ENCODE data around the gene ANXA8.
"Not testable (repeated sequence)": the region's sequence is repeated elsewhere in the genome, so short reads cannot be mapped to it uniquely, and the experiment has no call there.

Gene ANXA8

DNA sequence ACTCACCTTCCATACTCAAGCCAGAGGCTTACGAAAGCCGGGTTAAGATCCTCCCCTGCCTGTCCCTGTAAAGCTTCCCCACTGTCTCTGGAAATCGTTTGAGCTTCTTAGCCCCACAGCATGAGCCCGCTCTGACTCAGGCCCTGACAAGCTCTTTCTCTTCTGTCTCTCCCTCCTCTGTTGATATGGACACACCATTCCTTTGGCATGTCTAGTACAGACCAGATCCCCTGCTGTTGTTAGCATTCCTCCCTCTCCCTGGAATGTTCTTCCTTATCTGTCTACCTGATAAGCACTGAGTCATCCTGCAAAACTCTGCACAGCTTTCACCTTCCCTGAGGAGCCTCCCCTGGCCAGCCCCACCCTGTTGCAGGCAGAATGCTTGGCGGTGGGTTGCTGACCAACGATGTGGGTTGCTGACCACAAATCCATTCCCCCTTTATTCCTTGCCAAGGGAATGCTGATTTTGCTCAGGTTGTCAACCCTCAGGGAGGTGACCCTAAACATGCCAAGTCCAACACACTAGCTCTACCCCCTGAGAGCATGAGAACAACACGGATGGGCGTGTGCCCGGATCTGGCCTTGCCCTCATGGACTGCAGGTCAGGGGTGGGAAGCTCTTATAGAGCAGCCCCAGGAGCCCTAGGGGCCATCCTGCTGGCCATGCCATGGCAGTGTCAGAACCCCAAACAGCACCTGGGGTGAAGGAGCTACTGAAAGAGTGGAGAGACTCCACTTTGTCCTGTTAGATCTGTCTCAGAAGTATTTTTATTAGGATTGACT, 21.1 kb downstream of the ANXA8 start:
- not testable (repeated sequence) for DNase-seq

GRCh38 chr10:47461261-47461687, 22.6 kb downstream of the ANXA8 start:
- peak; percentile 42 to 52 for DNase-seq

DNA sequence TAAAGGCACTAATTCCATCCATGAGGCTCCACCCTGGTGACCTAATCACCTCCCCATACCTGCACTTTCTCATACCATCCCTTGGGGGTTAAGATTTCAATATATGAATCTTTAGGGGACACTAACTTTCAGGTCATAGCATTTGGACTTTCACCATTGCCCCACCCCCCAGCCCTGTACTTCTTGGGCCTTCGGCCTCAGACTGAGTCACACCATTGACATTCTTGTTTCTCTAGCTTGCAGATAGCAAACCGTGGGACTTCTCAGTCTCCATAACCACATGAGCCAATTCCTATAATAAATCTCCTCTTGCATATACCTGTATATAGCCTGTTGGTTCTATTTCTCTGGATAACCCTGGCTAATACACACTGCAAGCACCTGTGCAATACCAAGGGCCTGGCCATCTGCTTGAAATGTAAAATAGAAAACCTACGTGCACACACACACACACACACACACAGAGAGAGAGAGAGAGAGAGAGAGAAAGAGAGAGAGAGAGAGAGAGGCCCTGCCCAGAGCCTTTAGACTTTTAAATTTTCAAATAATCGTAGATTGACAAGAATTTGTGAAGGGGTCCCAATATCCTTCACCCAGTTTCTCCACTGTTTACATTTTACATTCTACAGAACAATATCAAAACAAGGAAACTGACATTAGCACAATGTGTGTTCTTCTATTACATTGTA, 25.3 kb downstream of the ANXA8 start:
- no peak for DNase-seq

- DNase-seq, result no peak
Observed at GRCh38 chr10:47457826-47458225, 26.1 kb downstream of the ANXA8 start.

DNA sequence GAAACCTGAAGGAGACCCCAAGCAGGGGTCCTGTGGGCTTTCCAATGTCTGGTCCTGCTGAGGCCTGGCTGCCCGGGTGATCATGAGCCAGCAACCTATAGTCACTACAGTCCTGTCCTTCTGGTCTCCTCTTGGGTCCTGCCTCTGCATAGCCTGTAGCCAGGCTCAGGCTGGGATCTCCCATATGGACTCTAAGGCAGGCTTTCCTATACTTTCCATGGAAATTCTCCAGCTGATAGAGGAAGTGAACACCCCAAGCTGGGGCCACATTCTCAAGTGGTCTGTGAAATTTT, 26.4 kb downstream of the ANXA8 start:
- DNase-seq, result no peak

DNA sequence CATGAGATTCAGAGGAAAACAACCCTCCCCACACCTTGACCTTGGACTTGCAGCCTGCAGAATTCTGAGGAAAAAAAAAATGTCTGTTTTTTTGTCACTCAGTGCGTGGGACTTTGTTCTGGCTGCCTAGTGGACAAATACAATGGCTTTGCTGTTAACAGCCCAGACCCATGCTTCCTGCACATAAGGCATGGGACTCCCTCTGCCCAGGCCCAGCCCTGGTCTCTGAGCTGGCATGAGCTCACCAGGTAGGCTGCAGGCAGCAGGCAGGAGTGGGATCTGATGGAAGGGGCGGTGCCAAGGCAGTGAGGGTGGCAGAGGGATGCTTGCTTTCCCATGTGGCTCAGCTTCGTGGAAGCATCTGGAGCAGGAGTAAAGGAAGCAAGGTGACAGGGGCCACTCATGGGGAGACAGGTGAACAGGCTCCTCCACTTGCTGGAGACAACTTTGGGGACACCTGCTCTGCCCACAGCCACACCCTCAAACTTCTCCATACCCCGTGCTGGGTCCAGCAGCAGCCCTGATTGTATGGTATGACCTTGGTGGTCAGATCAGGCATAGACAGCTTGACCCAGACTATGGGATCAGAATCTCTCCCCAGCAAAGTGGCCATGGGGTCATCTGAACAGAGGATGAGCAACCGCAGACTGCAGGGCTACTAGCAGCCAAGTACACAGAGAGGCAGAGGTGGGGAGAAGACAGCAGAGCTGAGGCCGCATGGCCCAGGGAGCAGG, 27.0 kb downstream of the ANXA8 start:
- no peak for DNase-seq

- DNase-seq, result no peak
Observed at GRCh38 chr10:47456079-47456785, 27.7 kb downstream of the ANXA8 start.

- DNase-seq, result not testable (repeated sequence)
Observed at GRCh38 chr10:47455350-47456078, 28.4 kb downstream of the ANXA8 start.

- DNase-seq, result no peak
Observed at GRCh38 chr10:47454780-47455058, 29.2 kb downstream of the ANXA8 start.

GRCh38 chr10:47454008-47454779, 29.7 kb downstream of the ANXA8 start:
- no peak for DNase-seq

DNA sequence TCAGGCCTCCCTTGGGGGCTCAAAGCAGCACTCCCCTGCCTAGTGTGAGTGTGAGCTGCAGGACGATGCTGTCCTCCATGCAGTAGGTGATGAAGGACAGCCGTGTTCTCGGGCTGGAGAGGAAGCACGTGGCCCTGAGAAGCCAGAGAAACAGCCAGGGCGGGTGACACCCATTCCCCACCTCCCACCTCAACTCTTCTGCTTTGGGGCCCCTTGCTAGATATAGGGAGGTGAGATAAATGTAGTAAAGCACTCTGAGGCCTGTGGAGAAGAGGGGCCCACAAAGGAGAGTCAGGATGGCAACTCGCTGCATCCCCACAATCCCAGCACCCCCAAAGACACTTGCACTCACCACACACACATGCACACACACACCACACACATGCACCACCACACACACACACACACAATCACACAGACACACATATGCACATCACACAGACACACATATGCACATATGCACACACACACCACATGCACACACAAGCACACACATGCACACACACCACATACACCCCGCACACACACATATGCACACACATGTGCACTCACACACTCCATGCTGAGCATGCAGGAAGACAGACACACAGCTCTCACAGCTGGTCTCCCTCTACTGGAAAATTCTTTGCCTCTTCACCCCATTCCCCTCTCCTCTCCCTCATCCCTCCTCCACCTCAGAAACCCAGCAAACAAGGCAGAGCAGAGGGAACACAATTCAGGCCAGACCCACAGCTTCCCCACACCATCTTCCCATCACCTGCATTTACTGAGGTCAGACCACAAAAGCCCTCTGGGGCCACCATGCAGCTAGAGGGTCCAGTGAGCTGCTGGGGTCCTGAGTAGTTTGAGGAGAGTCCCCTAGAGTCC, 30.5 kb downstream of the ANXA8 start:
- no peak for DNase-seq

- DNase-seq, result no peak
Observed at GRCh38 chr10:47452495-47453140, 31.3 kb downstream of the ANXA8 start.

DNA sequence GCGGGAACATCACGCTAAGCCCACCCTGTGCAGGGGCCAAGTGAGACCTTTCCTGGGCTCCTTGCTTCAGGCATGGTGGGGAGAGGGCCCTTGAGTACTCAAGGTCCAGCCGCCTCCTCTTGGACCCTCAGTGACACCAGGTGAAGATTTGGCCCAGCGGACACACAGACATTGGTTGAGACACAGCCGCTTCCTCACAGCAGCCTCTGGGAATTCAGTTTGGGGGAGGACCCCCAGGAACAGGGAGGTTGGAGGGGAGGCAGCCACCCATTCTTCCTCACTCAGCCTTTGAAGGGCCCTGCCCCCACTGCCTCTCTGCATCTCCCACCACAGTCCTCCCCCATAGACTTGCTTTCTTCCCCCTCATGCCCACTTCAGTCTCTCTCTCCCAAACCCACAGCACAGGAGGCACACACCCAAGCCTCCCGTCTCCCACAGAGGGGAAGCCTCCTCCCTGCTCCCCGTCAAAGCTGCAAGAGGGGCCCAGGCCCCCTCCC, 31.9 kb downstream of the ANXA8 start:
- no peak for DNase-seq

DNA sequence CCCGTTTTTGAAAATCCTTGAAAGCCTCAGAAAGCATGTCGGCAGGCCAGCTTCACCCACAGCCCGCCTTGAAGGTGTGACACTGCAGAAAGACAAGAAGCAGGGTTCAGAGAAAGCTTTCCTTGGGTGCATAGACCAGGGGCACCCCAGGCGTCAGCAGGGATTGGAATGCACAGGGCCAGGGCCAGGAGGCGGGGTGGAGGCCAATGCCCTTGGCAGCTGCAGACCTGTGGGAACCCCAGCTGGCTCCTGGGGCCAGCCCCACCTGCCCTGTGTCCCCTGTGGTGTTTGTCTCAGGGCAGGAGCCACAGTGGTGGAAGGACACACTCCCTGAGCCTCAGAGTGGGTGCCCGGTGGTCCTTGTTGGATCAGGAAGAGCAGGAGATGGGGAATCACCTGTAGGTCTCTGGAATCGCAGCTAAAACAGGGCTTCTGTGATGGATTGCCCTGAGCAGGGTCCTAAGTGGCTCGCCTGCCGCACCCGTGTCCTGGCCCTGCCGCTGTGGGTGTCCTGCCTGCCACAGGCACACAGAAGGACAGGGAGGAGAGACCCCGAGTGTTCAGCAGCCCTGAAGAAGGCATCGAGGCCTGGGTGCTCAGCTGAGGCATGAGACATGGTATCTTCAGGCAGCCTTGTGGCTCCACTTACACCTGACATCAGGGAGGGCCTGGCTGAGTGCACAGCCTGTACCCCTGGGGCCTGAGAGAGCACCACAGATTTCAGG, 32.5 kb downstream of the ANXA8 start:
- no peak for DNase-seq

- DNase-seq, result no peak
Observed at GRCh38 chr10:47450442-47450841, 33.5 kb downstream of the ANXA8 start.

DNA sequence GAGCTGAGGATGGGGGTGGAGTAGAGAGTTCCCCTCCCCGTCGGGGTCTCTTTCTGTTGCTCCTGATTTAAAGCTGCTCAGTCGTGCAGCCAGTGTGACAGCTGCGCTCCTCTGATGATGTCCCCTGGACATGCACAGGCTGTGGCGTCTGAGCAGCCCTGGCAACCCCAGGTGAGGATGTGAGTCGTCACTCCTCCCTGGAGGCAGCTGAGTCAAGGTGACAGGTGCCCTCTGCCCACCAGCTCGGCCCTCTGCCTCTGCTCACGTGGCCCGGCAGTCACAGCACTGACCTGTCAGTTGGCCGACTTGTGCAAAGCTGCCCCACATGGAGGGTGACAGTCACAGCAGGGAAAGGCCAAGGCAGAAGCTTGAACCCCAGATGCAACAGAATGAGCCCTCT, 33.9 kb downstream of the ANXA8 start:
- DNase-seq, result no peak

- no peak for DNase-seq
Observed at GRCh38 chr10:47449102-47449978, 34.6 kb downstream of the ANXA8 start.

- no peak for DNase-seq
Observed at GRCh38 chr10:47447705-47448104, 36.2 kb downstream of the ANXA8 start.

- no peak for DNase-seq
Observed at GRCh38 chr10:47447209-47447608, 36.7 kb downstream of the ANXA8 start.
